Measurements from ENCODE around the gene OLFM4. TPM values are rescaled to one million over a fixed set of nuclear protein-coding genes. Genes with fewer than 3 reads are reported as not detected.

OLFM4 gene
- total and polyA plus RNA-seq, 2 donors (not counting 1 experiment from before 2014, with no cell fraction given): not detected

GRCh38 chr13:53075356-53076041 lies 46.9 kb downstream of the OLFM4 start:
- Histone ChIP-seq H3K9ac (ENCODE audit: insufficient read depth, low read length) (no peak overlapping the region), H3K36me3 (ENCODE audit: control insufficient read depth, insufficient read depth, low read length) (no peaks in the 10 kb centered on the region), H3K9me3 (ENCODE audit: control insufficient read depth, insufficient read depth, low read depth, low read length) (no peaks in the 10 kb centered on the region), H3K27me3 (ENCODE audit: control insufficient read depth, insufficient read depth, low read length) (no peaks in the 10 kb centered on the region), H3K27ac (ENCODE audit: insufficient read depth, low read length) (no peak overlapping the region), H4K20me1 (ENCODE audit: control insufficient read depth, extremely low read depth, insufficient read depth, low read length) (no peaks in the 10 kb centered on the region), H3K4me3 (replicated peaks in 1 of 4; ENCODE audit: control extremely low read depth in 1 of 4, insufficient read depth in 1 of 4, low read depth in 3 of 4, low read length in 4 of 4) (no peak overlapping the region), H3K79me2 (ENCODE audit: control insufficient read depth, insufficient read depth, low read length) (no peaks in the 10 kb centered on the region), H3K4me2 (ENCODE audit: extremely low read depth, insufficient read depth, low read length) (no peak overlapping the region), H2AFZ (ENCODE audit: low read length) (no peak overlapping the region), H3K4me1 (ENCODE audit: control insufficient read depth, extremely low read depth, insufficient read depth, low read length) (no peaks in the 10 kb centered on the region)
- TF ChIP-seq, protein P1, sequence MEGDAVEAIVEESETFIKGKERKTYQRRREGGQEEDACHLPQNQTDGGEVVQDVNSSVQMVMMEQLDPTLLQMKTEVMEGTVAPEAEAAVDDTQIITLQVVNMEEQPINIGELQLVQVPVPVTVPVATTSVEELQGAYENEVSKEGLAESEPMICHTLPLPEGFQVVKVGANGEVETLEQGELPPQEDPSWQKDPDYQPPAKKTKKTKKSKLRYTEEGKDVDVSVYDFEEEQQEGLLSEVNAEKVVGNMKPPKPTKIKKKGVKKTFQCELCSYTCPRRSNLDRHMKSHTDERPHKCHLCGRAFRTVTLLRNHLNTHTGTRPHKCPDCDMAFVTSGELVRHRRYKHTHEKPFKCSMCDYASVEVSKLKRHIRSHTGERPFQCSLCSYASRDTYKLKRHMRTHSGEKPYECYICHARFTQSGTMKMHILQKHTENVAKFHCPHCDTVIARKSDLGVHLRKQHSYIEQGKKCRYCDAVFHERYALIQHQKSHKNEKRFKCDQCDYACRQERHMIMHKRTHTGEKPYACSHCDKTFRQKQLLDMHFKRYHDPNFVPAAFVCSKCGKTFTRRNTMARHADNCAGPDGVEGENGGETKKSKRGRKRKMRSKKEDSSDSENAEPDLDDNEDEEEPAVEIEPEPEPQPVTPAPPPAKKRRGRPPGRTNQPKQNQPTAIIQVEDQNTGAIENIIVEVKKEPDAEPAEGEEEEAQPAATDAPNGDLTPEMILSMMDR (conservative IDR thresholded peaks at IDR 0.05 in 1 of 2, IDR thresholded peaks at IDR 0.05 in 1 of 2; ENCODE audit: low read depth in 1 of 2, low read length in 2 of 2): no peak
- TF ChIP-seq EZH2 (IDR thresholded peaks at IDR 0.05; ENCODE audit: low read length, missing control alignments): no peak
- DNase-seq (ENCODE audit: low read depth in 2 of 2): no peak

DNA sequence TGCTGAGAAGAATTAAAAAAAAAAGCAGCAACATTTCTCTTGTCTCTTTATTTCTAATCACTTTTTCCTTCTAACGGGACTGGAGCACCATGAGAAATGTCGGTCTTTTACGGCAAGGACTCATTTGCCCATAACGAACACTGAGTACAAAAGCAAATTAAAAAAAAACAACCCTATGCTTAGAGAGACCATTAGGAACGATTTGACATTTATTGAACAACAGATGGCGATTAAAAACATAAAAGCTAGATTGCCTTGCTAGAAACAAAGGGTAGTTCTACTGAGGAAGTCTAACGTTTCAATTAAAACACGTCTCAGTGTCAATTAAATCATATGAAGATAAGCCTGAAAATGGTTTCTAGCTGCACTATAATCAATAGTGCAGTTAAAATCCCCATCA lies 51.1 kb downstream of the OLFM4 start:
- no peak overlapping the region for H3K4me2 ChIP-seq (ENCODE audit: extremely low read depth, insufficient read depth, low read length)
- H4K20me1 ChIP-seq (ENCODE audit: control insufficient read depth, extremely low read depth, insufficient read depth, low read length): no peaks in the 10 kb centered on the region
- H3K4me3 ChIP-seq (replicated peaks in 1 of 4; ENCODE audit: control extremely low read depth in 1 of 4, insufficient read depth in 1 of 4, low read depth in 3 of 4, low read length in 4 of 4): no peak overlapping the region
- no peaks in the 10 kb centered on the region for H3K36me3 ChIP-seq (ENCODE audit: control insufficient read depth, insufficient read depth, low read length)
- H3K4me1 ChIP-seq (ENCODE audit: control insufficient read depth, extremely low read depth, insufficient read depth, low read length): no peaks in the 10 kb centered on the region
- H3K79me2 ChIP-seq (ENCODE audit: control insufficient read depth, insufficient read depth, low read length): no peaks in the 10 kb centered on the region
- H3K9ac ChIP-seq (ENCODE audit: insufficient read depth, low read length): no peak overlapping the region
- H3K9me3 ChIP-seq (ENCODE audit: control insufficient read depth, insufficient read depth, low read depth, low read length): no peaks in the 10 kb centered on the region
- H3K27me3 ChIP-seq (ENCODE audit: control insufficient read depth, insufficient read depth, low read length): no peaks in the 10 kb centered on the region
- no peak overlapping the region for H2AFZ ChIP-seq (ENCODE audit: low read length)
- no peak for DNase-seq (ENCODE audit: low read depth in 2 of 2)
- TF ChIP-seq, protein P1 (conservative IDR thresholded peaks at IDR 0.05 in 1 of 2, IDR thresholded peaks at IDR 0.05 in 1 of 2; ENCODE audit: low read depth in 1 of 2, low read length in 2 of 2): no peak
- TF ChIP-seq EZH2 (IDR thresholded peaks at IDR 0.05; ENCODE audit: low read length, missing control alignments): no peak
- no peak overlapping the region for H3K27ac ChIP-seq (ENCODE audit: insufficient read depth, low read length)

DNA sequence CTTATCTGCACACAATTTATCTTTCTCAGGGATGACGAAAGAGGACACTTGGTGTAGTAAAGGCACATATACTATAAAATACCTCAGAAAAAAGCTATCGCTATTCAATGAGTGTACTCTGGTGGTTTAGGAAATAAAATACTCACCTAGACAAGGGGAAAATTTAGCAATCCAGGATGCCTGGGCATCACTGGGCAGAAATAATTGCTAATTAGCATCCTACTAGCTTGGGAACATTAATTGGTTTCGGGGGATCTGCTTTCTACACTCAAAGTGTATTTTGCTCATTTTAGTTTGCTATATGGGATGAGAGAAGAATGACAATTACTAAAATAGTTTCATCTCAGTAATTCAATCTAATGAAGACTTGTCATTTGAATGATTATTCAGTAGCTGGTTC lies 60.3 kb downstream of the OLFM4 start:
- H3K27ac ChIP-seq (ENCODE audit: insufficient read depth, low read length): no peak overlapping the region
- DNase-seq (ENCODE audit: low read depth in 2 of 2): no peak
- no peak for TF ChIP-seq EZH2 (IDR thresholded peaks at IDR 0.05; ENCODE audit: low read length, missing control alignments)
- TF ChIP-seq, protein P1 (conservative IDR thresholded peaks at IDR 0.05 in 1 of 2, IDR thresholded peaks at IDR 0.05 in 1 of 2; ENCODE audit: low read depth in 1 of 2, low read length in 2 of 2): no peak
- H3K4me2 ChIP-seq (ENCODE audit: extremely low read depth, insufficient read depth, low read length): no peak overlapping the region
- no peaks in the 10 kb centered on the region for H3K27me3 ChIP-seq (ENCODE audit: control insufficient read depth, insufficient read depth, low read length)
- no peak overlapping the region for H3K9ac ChIP-seq (ENCODE audit: insufficient read depth, low read length)
- H3K36me3 ChIP-seq (ENCODE audit: control insufficient read depth, insufficient read depth, low read length): no peaks in the 10 kb centered on the region
- no peaks in the 10 kb centered on the region for H3K79me2 ChIP-seq (ENCODE audit: control insufficient read depth, insufficient read depth, low read length)
- no peaks in the 10 kb centered on the region for H3K4me1 ChIP-seq (ENCODE audit: control insufficient read depth, extremely low read depth, insufficient read depth, low read length)
- H3K4me3 ChIP-seq (replicated peaks in 1 of 4; ENCODE audit: control extremely low read depth in 1 of 4, insufficient read depth in 1 of 4, low read depth in 3 of 4, low read length in 4 of 4): no peak overlapping the region
- no peak overlapping the region for H2AFZ ChIP-seq (ENCODE audit: low read length)
- no peaks in the 10 kb centered on the region for H4K20me1 ChIP-seq (ENCODE audit: control insufficient read depth, extremely low read depth, insufficient read depth, low read length)
- H3K9me3 ChIP-seq (ENCODE audit: control insufficient read depth, insufficient read depth, low read depth, low read length): no peaks in the 10 kb centered on the region

Measured in fibroblast of lung (primary cell).